Neural cell (in vitro differentiated cells): ENCODE results near the gene ZSWIM5.
"Not testable (repeated sequence)": the region's sequence is repeated elsewhere in the genome, so short reads cannot be mapped to it uniquely, and the experiment has no call there.

Experiments
- POLR2AphosphoS5 ChIP-seq: IDR thresholded peaks from 2 replicates; pipeline ENCODE4 v1.6.1; 2012
- TAF1 ChIP-seq: IDR thresholded peaks from 2 replicates; pipeline ENCODE4 v1.6.1; 2012; ENCODE audit warnings: low read depth

- not testable (repeated sequence) for TF ChIP-seq POLR2AphosphoS5, TAF1
These were observed 112.0 kb downstream of the ZSWIM5 start for GRCh38 chr1:45094371-45094770.
